Right atrium auricular region (tissue), 2 donors: Measurements from ENCODE around the gene RNU5D-1. TPM values are rescaled to one million over a fixed set of nuclear protein-coding genes. Genes with fewer than 3 reads are reported as not detected.

Source experiments
- DNase-seq: peaks from one replicate; pipeline ENCODE4 v3.0.0-alpha.2; 2019; ENCODE audit warnings: low spot score
- H3K27ac ChIP-seq, 2 donors: fragments of 200-600 bp; sonication (generic); 1 replicate in 1 of 2; 2 replicates in 1 of 2; pipeline ENCODE4 v1.5.1; 2016 to 2019
- H3K27me3 ChIP-seq, 2 donors: fragments of 200-600 bp; sonication (generic); one replicate each; pipeline versions ENCODE4 v1.5.1 to v1.6.0; 2017 to 2019
- H3K36me3 ChIP-seq: fragments of 200-600 bp; sonication (generic); one replicate; pipeline ENCODE4 v1.5.1; 2016
- H3K4me1 ChIP-seq, 2 donors: fragments of 200-600 bp; sonication (generic); one replicate each; pipeline versions ENCODE4 v1.5.1 to v1.6.0; 2017 to 2019
- H3K4me3 ChIP-seq, 2 donors: fragments of 200-600 bp; sonication (generic); 1 replicate in 1 of 2; 2 replicates in 1 of 2; pipeline ENCODE4 v1.5.1; 2017 to 2019; ENCODE audit warnings: mild to moderate bottlenecking in 1 of 2, moderate library complexity in 1 of 2
- H3K9me3 ChIP-seq, 2 donors: fragments of 200-600 bp; sonication (generic); one replicate each; pipeline ENCODE4 v1.5.1; 2019
- CTCF ChIP-seq, 2 donors: fragments of 200-600 bp; sonication (generic); IDR thresholded peaks; one replicate each; pipeline ENCODE4 v1.5.1; 2019; ENCODE audit warnings: antibody characterized with exemption in 2 of 2
- total RNA-seq, 2 donors: library from RNA; depleted of rRNA; stranded (reverse); fragments of >200 nt; gene quantifications; one replicate each; pipeline ENCODE4 v1.1.0, GENCODE V29; 2016

Gene RNU5D-1
- total RNA-seq, 2 donors from 2014 or later: not detected

GRCh38 chr1:44695671-44696070, 35.3 kb downstream of the RNU5D-1 start:
- H3K27ac ChIP-seq: no peak overlapping the region
- TF ChIP-seq CTCF (IDR thresholded peaks at IDR 0.05): no peak
- H3K36me3 ChIP-seq: no peaks in the 10 kb centered on the region
- H3K4me1 ChIP-seq: no peaks in the 10 kb centered on the region
- no peak for DNase-seq
- no peaks in the 10 kb centered on the region for H3K27me3 ChIP-seq
- H3K4me3 ChIP-seq: no peak overlapping the region
- no peaks in the 10 kb centered on the region for H3K9me3 ChIP-seq

- Histone ChIP-seq H3K27ac (no peak overlapping the region), H3K36me3 (no peaks in the 10 kb centered on the region), H3K9me3 (no peaks in the 10 kb centered on the region), H3K4me3 (no peak overlapping the region), H3K4me1 (no peaks in the 10 kb centered on the region), H3K27me3 (no peaks in the 10 kb centered on the region)
- no peak for DNase-seq
- no peak for TF ChIP-seq CTCF (IDR thresholded peaks at IDR 0.05)
Observed at GRCh38 chr1:44694863-44695478, 36.0 kb downstream of the RNU5D-1 start.

- Histone ChIP-seq H3K36me3 (no peaks in the 10 kb centered on the region), H3K27me3 (no peaks in the 10 kb centered on the region), H3K4me3 (no peak overlapping the region), H3K27ac (no peak overlapping the region), H3K4me1 (no peaks in the 10 kb centered on the region), H3K9me3 (no peaks in the 10 kb centered on the region)
- TF ChIP-seq CTCF (IDR thresholded peaks at IDR 0.05): no peak
- DNase-seq: no peak
Observed at GRCh38 chr1:44693900-44694299, 37.1 kb downstream of the RNU5D-1 start.

- Histone ChIP-seq H3K36me3 (no peaks in the 10 kb centered on the region), H3K27me3 (no peaks in the 10 kb centered on the region), H3K27ac (no peak overlapping the region), H3K4me3 (no peak overlapping the region), H3K4me1 (no peaks in the 10 kb centered on the region), H3K9me3 (no peaks in the 10 kb centered on the region)
- no peak for TF ChIP-seq CTCF (IDR thresholded peaks at IDR 0.05)
- no peak for DNase-seq
Observed at GRCh38 chr1:44693159-44693558, 37.8 kb downstream of the RNU5D-1 start.

- Histone ChIP-seq H3K27ac (no peak overlapping the region), H3K4me1 (no peaks in the 10 kb centered on the region), H3K36me3 (no peaks in the 10 kb centered on the region), H3K27me3 (no peaks in the 10 kb centered on the region), H3K9me3 (no peaks in the 10 kb centered on the region), H3K4me3 (no peak overlapping the region)
- TF ChIP-seq CTCF (IDR thresholded peaks at IDR 0.05): no peak
- DNase-seq: no peak
Observed at GRCh38 chr1:44689447-44689765, 41.6 kb downstream of the RNU5D-1 start.

- Histone ChIP-seq H3K4me3 (no peak overlapping the region), H3K9me3 (no peaks in the 10 kb centered on the region), H3K36me3 (no peaks in the 10 kb centered on the region), H3K4me1 (no peaks in the 10 kb centered on the region), H3K27me3 (no peaks in the 10 kb centered on the region), H3K27ac (no peak overlapping the region)
- TF ChIP-seq CTCF (IDR thresholded peaks at IDR 0.05): no peak
- no peak for DNase-seq
Observed at GRCh38 chr1:44688760-44689446, 42.1 kb downstream of the RNU5D-1 start.
